GM12873 (cell line): ENCODE results near the gene NADK.

Experiments used
- CTCF ChIP-seq: IDR thresholded peaks from 2 replicates; pipeline ENCODE4 v1.5.1; 2012; ENCODE audit warnings: low read depth, mild to moderate bottlenecking, moderate library complexity, low read length, control low read depth; ENCODE audit not compliant: insufficient read depth; ENCODE audit errors: missing control alignments

NADK gene

GRCh38 chr1:1780598-1781525 lies 2.6 kb upstream of the NADK start:
- TF ChIP-seq CTCF = no peak

DNA sequence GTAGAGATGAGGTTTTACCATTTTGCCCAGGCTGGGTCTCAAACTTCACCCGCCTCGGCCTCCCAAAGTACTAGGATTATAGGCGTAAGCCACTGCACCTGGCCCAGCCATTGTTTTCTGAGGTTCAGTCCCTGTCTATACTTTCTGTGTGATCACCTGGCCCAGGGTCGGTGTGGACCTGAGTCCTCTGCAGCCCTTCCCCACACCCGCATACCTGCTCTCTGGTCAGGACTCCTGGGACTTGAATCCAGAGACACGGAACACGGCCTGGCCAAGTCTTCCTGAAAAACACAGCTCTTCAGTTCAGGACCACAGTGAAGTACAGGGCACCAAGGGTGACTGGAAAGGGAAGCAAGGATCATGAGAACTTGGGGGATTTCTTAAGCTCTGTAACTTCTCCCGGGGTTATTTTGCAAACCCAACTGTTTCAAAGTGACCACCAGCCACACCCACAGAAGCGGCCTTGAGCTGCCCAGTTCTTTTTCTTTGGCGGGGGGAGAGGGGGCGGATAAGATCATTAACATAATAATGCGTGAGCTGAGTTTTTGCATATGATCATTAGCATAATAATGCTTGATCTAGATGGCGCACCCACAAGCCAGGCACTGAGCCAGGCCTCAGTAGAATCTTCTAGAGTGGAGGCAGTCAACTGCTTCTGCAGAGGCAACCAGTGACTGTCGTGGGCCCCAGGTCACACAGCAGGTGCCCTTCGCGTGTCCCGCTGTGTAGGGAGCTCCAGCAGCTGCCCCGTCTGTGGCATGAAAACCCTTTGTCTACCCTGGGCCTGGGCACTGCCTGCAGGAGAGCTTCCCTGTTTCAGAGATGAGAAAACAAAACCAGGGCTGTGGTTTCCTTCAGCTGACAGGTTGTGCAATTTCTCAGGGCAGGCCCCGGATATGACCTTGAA lies 1.7 kb upstream of the NADK start:
- no peak for TF ChIP-seq CTCF

GRCh38 chr1:1779320-1779675 lies 1.0 kb upstream of the NADK start:
- no peak for TF ChIP-seq CTCF

- TF ChIP-seq CTCF = peak; percentile 49
Measured at GRCh38 chr1:1778663-1779319, 521 bp upstream of the NADK start.

GRCh38 chr1:1777583-1777899 lies 729 bp downstream of the NADK start:
- no peak for TF ChIP-seq CTCF

DNA sequence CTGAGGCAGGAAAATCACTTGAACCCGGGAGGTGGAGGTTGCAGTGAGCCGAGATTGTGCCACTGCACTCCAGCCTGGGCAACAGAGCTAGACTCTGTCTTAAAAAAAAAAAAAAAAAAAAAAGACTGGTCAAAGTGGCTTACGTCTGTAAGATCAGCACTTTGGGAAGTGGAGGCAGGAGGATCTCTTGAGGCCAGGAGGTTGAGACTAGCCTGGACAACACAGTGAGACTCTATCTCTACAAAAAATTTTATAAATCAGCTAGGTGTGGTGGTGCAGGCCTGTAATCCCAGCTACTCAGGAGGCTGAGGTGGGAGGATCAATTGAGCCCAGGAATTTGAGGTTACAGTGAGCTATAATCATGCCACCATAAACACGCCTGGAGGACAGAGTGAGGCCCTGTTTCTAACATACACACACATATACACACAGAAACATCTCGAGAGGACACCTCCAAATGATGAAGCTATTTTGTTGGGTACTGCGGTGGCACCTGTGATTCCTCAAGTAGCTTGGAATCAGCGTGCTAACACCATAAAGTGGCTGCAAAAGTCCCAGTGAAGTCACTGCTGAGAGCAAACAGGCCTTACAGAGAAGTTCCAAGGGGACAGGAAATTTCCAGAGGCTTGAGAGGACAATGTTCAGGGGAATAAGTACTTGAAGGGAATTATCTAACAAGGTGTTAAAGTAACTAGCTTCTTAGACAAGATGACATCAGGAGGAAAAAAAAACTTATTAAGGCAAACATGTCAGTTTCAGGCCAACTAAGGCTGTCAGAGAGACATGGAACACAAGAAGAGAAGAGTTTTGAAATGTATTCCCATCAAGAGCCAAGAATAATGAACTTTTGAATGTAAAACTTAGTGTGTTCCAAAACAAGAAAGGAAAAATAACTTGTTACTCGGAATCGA lies 1.3 kb downstream of the NADK start:
- no peak for TF ChIP-seq CTCF
